Right lung (tissue), 5 donors: Measurements from ENCODE around the gene MAP3K15. TPM values are rescaled to one million over a fixed set of nuclear protein-coding genes. Genes with fewer than 3 reads are reported as not detected.

Experiments
- DNase-seq, 2 donors: peaks; one replicate each; pipeline ENCODE4 v3.0.0-alpha.2; 2013
- polyA plus RNA-seq, 5 donors: library from polyadenylated mRNA; unstranded; fragments of 120-200 nt; gene quantifications; one replicate each; pipeline versions ENCODE4 v1.2.1 to v1.2.3, GENCODE V29; 2013; ENCODE audit warnings: inconsistent platforms in 1 of 5, low replicate concordance in 1 of 5; ENCODE audit not compliant: insufficient read length in 5 of 5, insufficient read depth in 1 of 5

Gene MAP3K15
- polyA plus RNA-seq, 5 donors: 1.3 to 2.2 (median 1.8) TPM

- no peak for DNase-seq
Observed at GRCh38 chrX:19410259-19410658, 105.0 kb downstream of the MAP3K15 start.

- DNase-seq: no peak
Observed at GRCh38 chrX:19403696-19404095, 111.6 kb downstream of the MAP3K15 start.

- DNase-seq: no peak
Observed at GRCh38 chrX:19392703-19393102, 122.6 kb downstream of the MAP3K15 start.

- DNase-seq: no peak
Observed at GRCh38 chrX:19392078-19392477, 123.2 kb downstream of the MAP3K15 start.

GRCh38 chrX:19389227-19389845 lies 126.0 kb downstream of the MAP3K15 start:
- DNase-seq: no peak

- DNase-seq: no peak
Observed at GRCh38 chrX:19388741-19389140, 126.6 kb downstream of the MAP3K15 start.

- DNase-seq: no peak
Observed at GRCh38 chrX:19388064-19388679, 127.1 kb downstream of the MAP3K15 start.

GRCh38 chrX:19386679-19387078 lies 128.6 kb downstream of the MAP3K15 start:
- no peak for DNase-seq

- peak; percentile 11 to 26 for DNase-seq
Observed at GRCh38 chrX:19382555-19383145, 132.7 kb downstream of the MAP3K15 start.

- DNase-seq: no peak
Observed at GRCh38 chrX:19381326-19381725, 134.0 kb downstream of the MAP3K15 start.

- DNase-seq: no peak
Observed at GRCh38 chrX:19377799-19378198, 137.5 kb downstream of the MAP3K15 start.

GRCh38 chrX:19375546-19375945 lies 139.8 kb downstream of the MAP3K15 start:
- no peak for DNase-seq

- DNase-seq: no peak
Observed at GRCh38 chrX:19373351-19373891, 141.9 kb downstream of the MAP3K15 start.

- DNase-seq: peak in 1 of 2 donors; percentile 2
Observed at GRCh38 chrX:19372547-19373331, 142.6 kb downstream of the MAP3K15 start.

- DNase-seq: peak; percentile 57 to 63
Observed at GRCh38 chrX:19372170-19372546, 143.2 kb downstream of the MAP3K15 start.

GRCh38 chrX:19370061-19370460 lies 145.2 kb downstream of the MAP3K15 start:
- DNase-seq: no peak

- no peak for DNase-seq
Observed at GRCh38 chrX:19368576-19368975, 146.7 kb downstream of the MAP3K15 start.

GRCh38 chrX:19361701-19362100 lies 153.6 kb downstream of the MAP3K15 start:
- no peak for DNase-seq

- DNase-seq: no peak
Observed at GRCh38 chrX:19360903-19361302, 154.4 kb downstream of the MAP3K15 start.

GRCh38 chrX:19358521-19358920 lies 156.8 kb downstream of the MAP3K15 start:
- DNase-seq: no peak

- DNase-seq: no peak
Observed at GRCh38 chrX:19354625-19355024, 160.7 kb downstream of the MAP3K15 start.

- DNase-seq: no peak
Observed at GRCh38 chrX:19350941-19351384, 164.3 kb downstream of the MAP3K15 start.
